Renal pelvis (tissue), 12 donors: ENCODE data around the gene CPLX1. TPM values are rescaled to one million over a fixed set of nuclear protein-coding genes. Genes with fewer than 3 reads are reported as not detected.

ENCODE experiments used
- DNase-seq: peaks from one replicate; pipeline ENCODE4 v3.0.0-alpha.2; 2013
- long read RNA-seq, 16 experiments: transcript quantifications; one replicate each; lab custom pipeline, GENCODE V29; 2026
- polyA plus RNA-seq, 3 donors: library from polyadenylated mRNA; unstranded; fragments of 120-200 nt; gene quantifications; one replicate each; pipeline ENCODE4 v1.2.1, GENCODE V29; 2013; ENCODE audit not compliant: insufficient read length in 3 of 3

The CPLX1 gene
- polyA plus RNA-seq, result 1 to 10 TPM; 3.0 to 3.5 (median 3.1) TPM
- long read RNA-seq, donor 1, partial matches to known transcripts, result 0 of 3 reads
- long read RNA-seq, donor 1, other reads (novel, unspliced or antisense), result 0 of 3 reads
- long read RNA-seq, donor 2, result 0 reads
- long read RNA-seq, donor 3, result 0 reads
- long read RNA-seq, donor 4, result 0 reads
- long read RNA-seq, donor 5, partial matches to known transcripts, result 0 of 3 reads
- long read RNA-seq, donor 5, other reads (novel, unspliced or antisense), result 0 of 3 reads
- long read RNA-seq, donor 6, partial matches to known transcripts, result 0 of 1 reads
- long read RNA-seq, donor 6, other reads (novel, unspliced or antisense), result 0 of 1 reads
- long read RNA-seq, donor 7, result 0 reads
- long read RNA-seq, donor 8, result 0 reads
- long read RNA-seq, donor 9, partial matches to known transcripts, result 0 of 2 reads
- long read RNA-seq, donor 9, other reads (novel, unspliced or antisense), result 0 of 2 reads
- long read RNA-seq, donor 10, partial matches to known transcripts, result 0 of 4 reads
- long read RNA-seq, donor 10, other reads (novel, unspliced or antisense), result 0 of 4 reads
- long read RNA-seq, donor 11, partial matches to known transcripts, result 0 of 1 reads
- long read RNA-seq, donor 11, other reads (novel, unspliced or antisense), result 0 of 1 reads
- long read RNA-seq, donor 12, partial matches to known transcripts, result 0 of 4 reads
- long read RNA-seq, donor 12, other reads (novel, unspliced or antisense), result 0 of 4 reads
- long read RNA-seq, donor 13, result 0 reads
- long read RNA-seq, donor 14, result 0 reads
- long read RNA-seq, donor 15, result 0 reads
- long read RNA-seq, donor 16, partial matches to known transcripts, result 0 of 2 reads
- long read RNA-seq, donor 16, other reads (novel, unspliced or antisense), result 0 of 2 reads

- DNase-seq, result no peak
Observed at GRCh38 chr4:825971-826330, at the start of gene CPLX1. Gene CPLX1, minus strand, starts transcription at chr4:826129. Its CDS starts 1,607 bp downstream, at chr4:824522.

- DNase-seq, result no peak
Observed at GRCh38 chr4:874971-875817, 49.3 kb upstream of the CPLX1 start.

- DNase-seq, result no peak
Observed at GRCh38 chr4:874056-874455, 48.1 kb upstream of the CPLX1 start.

GRCh38 chr4:872241-872981, 46.5 kb upstream of the CPLX1 start:
- DNase-seq, result no peak

- DNase-seq, result no peak
Observed at GRCh38 chr4:871484-871883, 45.6 kb upstream of the CPLX1 start.

GRCh38 chr4:870951-871350, 45.0 kb upstream of the CPLX1 start:
- DNase-seq, result no peak

- DNase-seq, result no peak
Observed at GRCh38 chr4:869776-870175, 43.8 kb upstream of the CPLX1 start.

- no peak for DNase-seq
Observed at GRCh38 chr4:868421-868820, 42.5 kb upstream of the CPLX1 start.

- no peak for DNase-seq
Observed at GRCh38 chr4:867526-868250, 41.8 kb upstream of the CPLX1 start.

- no peak for DNase-seq
Observed at GRCh38 chr4:866761-867390, 40.9 kb upstream of the CPLX1 start.

GRCh38 chr4:866068-866760, 40.3 kb upstream of the CPLX1 start:
- DNase-seq, result no peak

GRCh38 chr4:865572-865971, 39.6 kb upstream of the CPLX1 start:
- DNase-seq, result no peak

GRCh38 chr4:865121-865465, 39.2 kb upstream of the CPLX1 start:
- no peak for DNase-seq

- DNase-seq, result no peak
Observed at GRCh38 chr4:864456-865120, 38.7 kb upstream of the CPLX1 start.

- DNase-seq, result no peak
Observed at GRCh38 chr4:860561-860960, 34.6 kb upstream of the CPLX1 start.

GRCh38 chr4:859496-859895, 33.6 kb upstream of the CPLX1 start:
- no peak for DNase-seq

- DNase-seq, result no peak
Observed at GRCh38 chr4:858831-859451, 33.0 kb upstream of the CPLX1 start.

GRCh38 chr4:858041-858481, 32.1 kb upstream of the CPLX1 start:
- no peak for DNase-seq

GRCh38 chr4:857461-857860, 31.5 kb upstream of the CPLX1 start:
- DNase-seq, result no peak
